NCI-H146 (cell line): ENCODE measurements around the gene GLIPR2.

Experiments
- DNase-seq: peaks from one replicate; lab custom pipeline; 2025; lab: John Stamatoyannopoulos, UW

GLIPR2 gene

DNA sequence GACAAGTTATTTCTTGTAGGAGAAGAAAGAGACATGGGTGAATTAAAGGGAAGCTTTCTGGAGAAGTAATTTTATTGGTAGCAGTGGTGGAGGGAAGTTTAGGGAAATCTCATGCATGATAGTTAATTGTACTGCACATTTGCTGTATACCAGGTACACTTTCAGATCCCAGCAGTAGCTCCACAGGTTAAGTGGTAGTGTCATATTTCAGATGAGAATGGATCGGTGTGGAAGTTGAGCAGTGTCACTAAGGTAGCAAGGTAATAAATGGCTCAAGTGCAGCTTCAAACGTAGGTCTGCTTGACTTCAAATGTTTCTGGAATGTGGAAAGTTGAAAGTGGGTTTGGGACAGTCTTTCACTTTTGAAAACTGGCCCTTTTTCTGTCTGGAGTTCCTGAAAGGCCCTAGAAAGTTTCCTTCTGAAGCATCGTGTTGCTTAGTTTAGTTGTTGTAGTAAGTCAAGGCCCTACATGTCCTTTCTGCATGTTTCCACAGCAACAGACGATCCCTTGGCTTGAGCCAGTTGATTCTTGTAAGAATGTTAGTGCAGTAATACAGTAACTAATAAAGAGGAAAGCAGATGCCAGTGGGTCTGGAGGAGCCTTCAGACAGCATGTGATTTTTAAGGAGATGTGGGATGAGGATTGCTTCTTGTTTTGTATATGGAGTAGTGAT is 57.9 kb downstream of the GLIPR2 start:
- no peak for DNase-seq

DNA sequence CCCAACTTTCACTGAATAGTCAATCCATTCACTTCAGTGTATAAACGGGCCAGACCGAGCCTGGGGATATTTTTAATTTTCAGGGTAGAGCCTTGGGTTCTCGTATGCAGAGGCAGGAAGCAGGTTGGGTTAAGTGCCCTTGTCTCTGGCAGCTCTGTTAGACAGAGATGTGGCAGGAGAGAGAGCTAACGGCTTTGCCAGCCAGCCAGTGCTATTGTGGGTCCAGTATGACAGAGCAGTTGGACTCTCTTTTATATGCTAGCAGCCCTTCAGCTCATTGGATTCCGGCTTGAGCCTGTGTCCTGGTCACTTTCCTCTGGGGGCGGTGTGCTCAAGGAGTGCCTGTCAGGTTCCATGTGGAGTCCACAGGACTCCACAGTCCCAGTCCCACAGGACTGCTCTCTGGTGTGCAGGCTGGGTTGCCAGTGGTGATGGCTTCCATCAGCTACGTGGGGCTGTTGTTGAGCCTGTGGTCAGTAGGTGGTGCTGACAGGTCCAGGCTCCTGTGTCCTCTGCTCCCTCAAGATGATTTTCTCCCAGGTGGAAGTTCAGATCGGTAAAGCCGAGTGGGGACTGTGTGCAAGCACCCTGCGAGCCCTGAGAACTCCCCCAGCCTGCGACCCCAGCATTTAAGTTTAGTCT is 68.5 kb downstream of the GLIPR2 start:
- peak; percentile 13 for DNase-seq

DNA sequence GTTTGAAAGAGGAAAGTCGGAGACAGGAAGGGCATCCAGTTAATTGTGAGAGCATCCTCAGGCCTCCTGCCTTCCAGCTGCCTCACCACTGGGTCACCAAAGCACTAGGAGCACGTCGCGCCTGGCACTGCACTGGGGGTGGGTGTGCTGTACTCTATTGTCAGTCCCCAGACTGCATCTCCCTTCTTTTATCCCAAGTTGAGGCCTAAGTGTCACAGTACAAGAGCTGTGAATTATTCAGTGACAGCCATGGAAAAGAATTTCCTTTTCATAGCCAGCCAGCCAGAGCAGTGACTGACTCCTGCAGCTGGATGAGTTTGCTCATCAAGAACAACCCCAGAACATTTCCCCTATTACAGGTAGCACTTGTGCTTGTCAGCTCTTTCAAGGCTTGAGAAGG is 70.5 kb downstream of the GLIPR2 start:
- DNase-seq = no peak

DNA sequence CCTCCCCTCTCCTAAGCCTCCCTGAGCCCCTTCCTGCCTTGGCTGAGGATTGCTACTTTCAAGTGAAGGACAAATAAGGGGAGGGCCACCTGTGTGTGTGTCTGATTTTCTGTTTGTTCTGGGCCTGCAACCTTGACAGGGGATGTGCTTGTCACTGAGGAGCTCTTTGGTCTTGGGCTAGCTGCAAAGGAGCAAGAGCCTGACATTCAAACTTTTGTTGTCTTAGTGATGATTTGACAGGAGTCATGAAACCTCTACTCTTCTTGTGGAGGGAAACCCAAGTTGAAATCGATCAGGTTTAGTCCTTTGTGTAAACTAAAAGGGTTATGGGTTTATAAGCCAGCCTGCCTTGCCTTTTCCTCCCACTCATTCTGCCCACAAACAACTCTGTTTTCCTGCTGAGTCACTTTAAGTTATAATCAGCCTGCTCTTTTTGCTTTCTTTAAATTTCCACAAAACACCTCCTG is 71.0 kb downstream of the GLIPR2 start:
- no peak for DNase-seq

DNA sequence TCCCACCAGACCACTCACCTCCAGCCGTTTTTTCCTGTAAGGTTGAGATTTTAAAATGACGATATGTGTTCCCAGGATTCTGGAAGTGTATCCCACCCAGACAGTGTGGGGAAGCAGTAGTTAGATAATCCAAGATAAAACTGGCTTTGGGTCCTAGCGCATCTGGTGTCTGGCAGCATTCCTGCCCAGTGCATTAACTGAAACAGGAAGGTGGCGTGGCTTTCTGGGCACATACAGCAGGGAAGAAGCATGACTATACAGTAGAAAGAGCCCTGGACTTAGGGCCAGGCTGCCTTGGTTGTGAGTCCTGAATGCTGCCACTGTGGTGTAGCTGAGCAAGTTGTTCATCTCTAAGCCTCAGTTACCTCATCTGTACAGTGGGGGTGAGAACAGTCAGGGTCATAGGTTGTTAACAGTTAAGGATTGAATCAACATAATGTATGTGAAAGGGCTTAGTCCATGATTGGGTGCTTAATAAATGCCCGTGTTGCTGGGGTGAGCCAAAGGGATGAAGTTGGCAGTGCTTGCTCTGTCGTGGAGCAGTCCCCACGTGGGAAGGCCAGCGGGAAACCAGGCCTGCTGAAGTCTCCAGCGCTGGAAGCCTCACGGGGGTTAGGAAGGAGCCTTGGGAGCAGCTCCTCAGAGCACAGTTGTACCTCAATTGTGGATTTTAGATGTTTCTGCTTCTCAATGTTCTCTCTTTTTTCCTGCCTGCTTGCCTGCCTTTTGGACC is 72.2 kb downstream of the GLIPR2 start:
- DNase-seq = no peak

DNA sequence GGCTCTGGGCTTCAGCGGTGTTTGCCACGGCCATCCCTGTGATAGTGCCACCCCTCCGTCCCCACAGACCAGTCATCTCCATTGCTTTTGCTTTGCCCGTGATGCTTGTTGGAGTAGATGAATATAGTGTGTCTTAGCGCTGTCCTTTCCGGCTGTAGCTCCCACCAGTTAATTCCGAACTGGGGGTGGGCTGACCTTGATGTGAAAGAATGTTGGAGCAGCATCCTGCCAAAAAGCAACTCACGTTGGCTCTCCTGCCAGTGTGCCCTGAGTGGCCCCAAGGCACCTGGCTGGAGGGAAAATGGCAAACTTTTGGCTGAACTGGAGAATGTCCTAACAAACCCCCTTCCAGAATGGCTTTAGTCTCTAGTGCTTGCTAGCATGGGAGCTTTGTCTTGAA is 74.2 kb downstream of the GLIPR2 start:
- no peak for DNase-seq

DNA sequence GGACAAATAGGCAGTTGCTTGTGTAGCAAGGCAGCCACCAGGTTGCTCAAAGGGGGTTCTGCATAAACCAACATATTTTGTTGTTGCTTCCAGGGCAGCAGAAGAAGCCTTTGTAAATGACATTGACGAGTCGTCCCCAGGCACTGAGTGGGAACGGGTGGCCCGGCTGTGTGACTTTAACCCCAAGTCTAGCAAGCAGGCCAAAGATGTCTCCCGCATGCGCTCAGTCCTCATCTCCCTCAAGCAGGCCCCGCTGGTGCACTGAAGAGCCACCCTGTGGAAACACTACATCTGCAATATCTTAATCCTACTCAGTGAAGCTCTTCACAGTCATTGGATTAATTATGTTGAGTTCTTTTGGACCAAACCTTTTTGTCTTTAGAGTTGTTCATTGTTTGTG is 75.0 kb downstream of the GLIPR2 start:
- DNase-seq = no peak

DNA sequence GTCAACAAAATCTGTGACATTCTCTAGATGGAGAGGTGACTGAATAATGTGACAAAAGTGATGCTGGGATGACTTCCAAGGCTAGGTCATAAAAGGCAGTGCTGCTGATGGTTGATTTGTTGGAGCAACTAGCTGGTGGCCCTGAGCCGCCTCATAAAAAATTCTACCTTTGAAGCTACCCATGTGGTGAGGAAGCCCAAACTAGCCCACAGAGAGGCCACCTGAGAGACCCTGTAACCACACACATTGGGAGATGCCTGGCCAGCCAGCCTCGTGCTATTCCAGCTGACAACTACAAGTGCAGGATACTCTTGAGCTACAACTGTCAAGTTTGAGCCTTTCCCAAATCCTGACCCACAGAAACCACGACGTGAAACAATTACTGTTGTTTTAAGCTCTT is 76.9 kb downstream of the GLIPR2 start:
- DNase-seq = no peak
